DMS153 (cell line): ENCODE results near the gene TCP11L1.
"Not testable (repeated sequence)": the region's sequence is repeated elsewhere in the genome, so short reads cannot be mapped to it uniquely, and the experiment has no call there.

Source experiments
- DNase-seq: peaks from one replicate; lab custom pipeline; 2025; lab: John Stamatoyannopoulos, UW

TCP11L1 gene

DNA sequence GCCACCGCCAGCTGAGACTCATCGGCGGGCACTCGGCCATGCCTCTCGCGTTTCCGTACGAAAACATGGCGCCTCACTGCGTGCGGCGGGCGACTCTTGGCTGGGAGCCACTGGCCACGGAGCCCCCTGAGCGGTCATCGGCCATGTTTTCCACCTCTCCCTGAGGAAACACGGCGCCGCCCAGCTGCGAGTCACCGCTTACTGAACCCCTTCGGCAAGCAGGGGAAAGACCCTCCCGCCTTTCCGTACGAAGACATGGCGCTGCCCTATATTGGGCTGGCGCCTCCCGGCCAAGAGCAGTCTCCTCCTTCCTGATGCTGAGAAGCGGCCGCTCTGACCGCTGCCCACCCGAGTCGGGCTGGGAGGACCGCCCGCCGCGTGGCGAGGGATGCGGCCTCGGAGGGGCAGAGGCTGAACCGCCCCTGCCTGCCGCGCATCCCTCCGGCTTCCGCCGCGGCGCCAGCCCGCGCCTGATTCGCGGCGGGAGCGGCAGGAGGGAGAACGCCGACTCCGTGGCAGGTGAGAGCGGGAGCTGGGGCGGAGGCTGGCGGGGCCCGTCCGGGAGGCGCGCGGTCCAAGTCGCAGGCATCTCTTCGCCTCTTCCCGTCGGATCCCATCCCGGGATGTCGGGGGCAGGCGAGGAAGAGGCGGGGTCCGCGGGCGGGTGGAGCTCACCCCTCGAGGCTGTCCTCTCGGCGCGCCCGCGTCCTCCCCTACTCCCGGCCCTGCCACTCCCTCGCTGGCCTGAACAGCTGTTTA is at the start of gene TCP11L1:
TSS of gene TCP11L1 (plus strand) at position 299 of the 759 bp plus-strand sequence. CDS start 4,202 bp downstream, outside the sequence.
- peak; percentile 77 for DNase-seq

DNA sequence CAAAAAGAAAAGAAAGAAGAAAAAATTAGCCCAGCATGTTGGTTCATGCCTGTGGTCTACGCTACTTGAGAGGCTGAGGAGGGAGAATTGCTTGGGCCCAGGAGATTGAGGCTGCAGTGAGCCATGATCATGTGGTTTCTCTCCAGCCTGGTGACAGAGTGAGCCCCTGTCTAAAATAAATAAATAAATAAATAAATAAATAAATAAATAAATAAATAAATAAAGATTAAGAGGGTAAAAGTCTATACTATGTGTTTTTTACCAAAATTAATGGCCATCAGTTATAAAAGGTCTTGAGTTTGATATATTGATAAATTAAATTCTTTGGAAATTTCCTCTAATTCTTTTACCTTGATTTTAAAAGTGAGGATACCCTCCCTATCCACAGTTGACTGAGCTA is 48.9 kb upstream of the TCP11L1 start:
- no peak for DNase-seq

GRCh38 chr11:32991427-32991826 is 47.9 kb upstream of the TCP11L1 start:
- no peak for DNase-seq

- no peak for DNase-seq
Observed at GRCh38 chr11:32991898-32992297, 47.5 kb upstream of the TCP11L1 start.

- DNase-seq, result no peak
Observed at GRCh38 chr11:33000181-33000580, 39.2 kb upstream of the TCP11L1 start.

- DNase-seq, result no peak
Observed at GRCh38 chr11:33001281-33001680, 38.1 kb upstream of the TCP11L1 start.

DNA sequence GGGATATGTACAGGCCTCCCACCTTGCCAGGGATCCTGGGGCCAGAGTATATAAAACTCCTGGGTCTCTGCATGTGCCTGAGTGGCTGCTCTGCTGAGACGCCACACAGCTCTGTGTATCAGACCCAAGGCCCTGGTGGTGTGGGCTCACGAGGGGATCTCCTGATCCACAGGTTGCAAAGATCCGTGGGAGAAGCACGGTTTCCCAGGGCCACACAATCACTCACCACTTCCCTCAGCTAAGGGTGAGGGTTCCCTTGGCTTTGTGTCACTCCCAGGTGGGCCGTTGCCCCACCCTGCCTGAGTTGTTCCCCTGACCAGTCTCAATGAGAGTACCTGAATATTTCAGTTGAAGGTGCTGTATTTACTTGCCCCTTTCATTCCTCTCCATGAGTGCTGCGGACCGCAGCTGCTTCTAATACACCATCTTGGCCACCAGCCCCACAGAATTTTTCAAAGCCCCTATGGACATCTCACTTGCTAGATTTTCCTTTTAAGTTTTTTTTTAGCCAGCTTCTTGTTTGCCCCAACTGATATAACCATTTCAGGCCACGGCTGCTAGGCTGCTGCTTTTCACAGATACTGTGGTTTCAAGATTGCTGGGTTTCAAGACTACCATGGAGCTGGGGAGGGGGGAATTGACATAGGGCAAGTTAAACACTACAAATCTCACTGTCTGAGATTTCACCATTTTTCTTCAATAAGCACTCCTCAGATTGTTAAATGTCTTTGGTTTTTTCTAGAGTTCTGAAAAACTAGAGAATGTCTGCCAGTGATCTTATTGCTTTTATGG is 37.4 kb upstream of the TCP11L1 start:
- no peak for DNase-seq

DNA sequence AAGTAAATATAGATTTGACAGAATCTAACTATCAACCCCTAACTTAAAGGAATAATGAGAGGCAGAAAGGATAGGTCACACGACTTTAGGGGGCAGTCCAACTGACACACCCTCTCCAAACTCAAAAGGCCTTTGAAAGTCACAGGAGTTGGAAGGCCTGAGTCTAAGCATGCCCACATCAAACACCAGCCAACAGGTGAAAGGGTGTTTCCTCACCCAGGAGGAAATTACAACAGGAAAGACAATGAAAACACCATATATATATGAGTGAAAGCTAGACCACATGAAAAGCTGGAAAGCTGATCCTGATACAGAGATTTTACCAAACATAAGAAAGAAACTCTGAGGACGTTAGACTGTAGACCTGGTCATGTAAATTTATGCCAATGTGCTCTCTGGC is 34.2 kb upstream of the TCP11L1 start:
- no peak for DNase-seq

GRCh38 chr11:33006010-33006409 is 33.4 kb upstream of the TCP11L1 start:
- DNase-seq, result no peak

- no peak for DNase-seq
Observed at GRCh38 chr11:33013755-33014154, 25.6 kb upstream of the TCP11L1 start.

DNA sequence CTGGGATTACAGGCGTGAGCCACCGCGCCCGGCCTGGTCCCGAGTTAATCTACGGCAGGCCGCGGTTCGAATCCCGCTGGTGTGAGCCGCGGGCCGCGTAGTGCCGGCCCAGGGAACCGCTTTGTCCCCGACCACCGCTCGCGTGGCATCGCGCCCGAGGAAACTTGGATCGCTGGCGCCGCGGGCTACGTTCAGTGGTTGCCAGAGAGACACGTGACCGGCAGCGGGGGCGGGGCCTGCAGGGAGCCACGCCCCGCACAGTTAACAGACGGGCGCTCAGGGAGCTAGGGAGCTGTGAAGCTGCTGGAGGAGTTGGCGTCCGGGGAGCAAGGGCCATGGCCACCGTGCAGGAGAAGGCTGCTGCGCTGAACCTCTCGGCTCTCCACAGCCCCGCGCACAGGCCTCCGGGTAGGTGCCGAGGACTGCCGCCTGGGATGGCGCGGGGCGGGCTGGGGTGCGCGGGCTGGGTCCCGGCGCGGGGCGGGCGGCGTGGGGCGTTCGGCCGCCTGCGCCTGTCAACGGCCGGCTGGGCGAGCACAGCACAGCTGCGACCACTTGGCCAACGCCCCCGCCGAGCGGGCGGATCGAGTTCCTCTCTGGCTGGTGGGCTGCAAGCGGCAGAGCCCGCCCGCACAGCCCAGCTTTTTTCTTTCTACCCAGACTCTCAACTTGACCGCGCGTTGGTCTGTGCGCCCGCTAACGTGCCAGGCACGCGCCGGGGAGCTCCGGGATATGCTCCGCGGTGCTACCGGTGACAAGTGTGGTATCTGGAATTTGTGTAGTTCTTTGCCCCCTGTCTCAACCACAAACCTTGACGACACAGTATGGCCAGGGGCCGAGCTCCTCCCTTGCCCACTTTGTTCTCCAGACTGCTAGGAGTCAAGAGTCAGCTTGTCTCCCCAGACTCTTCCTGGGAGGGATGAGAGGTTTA is 23.5 kb upstream of the TCP11L1 start, which contains the start of gene DEPDC7:
TSS of gene DEPDC7 (plus strand) at position 258 of the 931 bp plus-strand sequence. CDS start at position 336, 78 bp downstream.
- peak; percentile 91 for DNase-seq

GRCh38 chr11:33016654-33017053 is 22.7 kb upstream of the TCP11L1 start:
- no peak for DNase-seq

DNA sequence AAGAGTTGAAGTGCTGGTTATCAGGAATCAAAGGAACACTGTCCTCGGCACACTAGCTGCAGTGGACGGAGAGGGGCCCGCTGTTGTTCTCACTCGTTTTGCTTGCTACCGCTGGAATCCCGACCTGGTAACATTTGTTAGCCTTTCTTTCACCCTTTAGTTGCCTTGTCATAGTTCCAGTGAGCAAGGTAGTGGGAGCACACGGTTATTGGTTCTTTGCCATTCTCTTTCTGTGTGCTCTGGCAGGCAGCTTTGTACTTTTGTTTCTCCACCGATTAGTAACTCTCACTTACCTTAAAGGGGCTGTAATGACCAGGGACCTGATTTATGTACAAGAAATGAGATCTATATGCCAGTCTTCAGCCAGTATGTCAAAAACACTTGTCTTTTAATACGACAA is 21.9 kb upstream of the TCP11L1 start:
- no peak for DNase-seq

DNA sequence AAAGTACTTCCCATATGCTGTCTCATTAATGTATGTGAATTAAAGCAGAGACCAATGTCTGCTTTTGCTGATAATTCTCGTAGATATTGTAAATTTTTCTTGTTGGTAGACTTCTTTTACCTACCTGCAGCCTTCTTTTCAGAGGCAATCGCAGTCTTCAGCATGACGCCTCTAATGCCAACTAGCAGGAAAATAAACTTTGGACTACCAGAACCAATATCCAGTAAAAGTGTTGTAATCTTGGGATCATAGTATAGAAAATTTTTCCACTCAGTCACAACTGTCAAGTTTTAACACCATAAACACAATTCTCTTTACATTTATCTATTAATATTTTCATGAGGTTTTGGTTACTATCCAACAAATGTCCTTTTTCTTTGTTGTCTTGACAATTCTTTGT is 21.4 kb upstream of the TCP11L1 start:
- DNase-seq, result no peak

- no peak for DNase-seq
Observed at GRCh38 chr11:33018840-33019239, 20.5 kb upstream of the TCP11L1 start.

DNA sequence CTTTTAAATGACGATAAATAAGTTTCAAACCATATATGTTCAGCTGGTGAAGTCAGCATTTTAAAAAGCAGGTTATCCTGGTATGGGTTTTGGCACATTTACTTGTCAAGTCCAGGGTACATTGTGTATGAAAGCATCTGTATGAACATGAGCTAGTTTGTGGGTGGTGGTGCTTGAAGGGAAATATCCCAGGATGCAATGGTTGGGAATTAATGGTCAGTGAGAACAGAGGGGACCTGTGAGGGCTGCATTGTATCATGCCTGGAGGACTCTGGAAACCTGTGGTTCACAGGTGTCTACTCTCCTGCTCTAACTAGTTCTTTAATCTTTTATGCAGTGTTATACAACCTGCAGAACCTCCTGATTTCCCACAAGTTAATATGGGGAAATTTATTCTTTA is 17.9 kb upstream of the TCP11L1 start:
- no peak for DNase-seq

DNA sequence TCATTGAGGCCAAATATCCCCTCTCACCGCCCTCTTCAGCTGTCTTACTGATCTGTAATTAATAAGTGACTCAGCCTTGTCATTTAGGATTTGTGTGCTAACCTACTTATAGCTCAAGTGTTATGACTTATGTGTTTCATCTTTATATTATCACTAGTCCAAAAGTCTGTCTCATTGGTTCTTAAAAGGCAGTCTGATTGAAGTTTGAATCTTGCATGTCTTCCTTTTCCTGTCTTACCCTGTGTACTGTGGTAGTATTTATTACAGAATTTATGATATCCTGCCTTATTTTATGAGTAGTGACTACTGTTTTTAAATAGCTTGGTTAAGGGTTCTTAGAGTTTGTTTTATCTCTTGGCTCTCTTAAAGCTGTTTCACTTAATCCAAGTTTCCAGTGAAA is 17.4 kb upstream of the TCP11L1 start:
- no peak for DNase-seq

DNA sequence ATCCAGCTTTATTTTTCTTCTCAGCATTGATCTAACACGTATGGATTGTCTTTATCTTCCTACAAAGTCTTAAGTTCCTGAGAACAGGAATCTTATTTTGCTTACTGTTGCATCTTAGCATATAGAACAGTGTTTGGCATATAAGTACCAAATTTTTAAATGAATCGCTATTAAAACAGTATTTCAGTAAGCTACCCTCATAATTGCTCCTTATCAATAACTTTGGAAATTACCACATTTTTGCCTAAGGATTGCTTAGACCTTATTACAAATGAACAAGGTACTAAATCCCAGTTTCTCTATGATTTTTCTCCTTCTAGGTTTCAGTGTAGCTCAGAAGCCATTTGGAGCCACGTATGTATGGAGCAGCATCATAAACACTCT is 14.0 kb upstream of the TCP11L1 start:
- DNase-seq, result no peak

- DNase-seq, result no peak
Observed at GRCh38 chr11:33027233-33027632, 12.1 kb upstream of the TCP11L1 start.

GRCh38 chr11:33027846-33028536 is 11.4 kb upstream of the TCP11L1 start:
- DNase-seq, result no peak

DNA sequence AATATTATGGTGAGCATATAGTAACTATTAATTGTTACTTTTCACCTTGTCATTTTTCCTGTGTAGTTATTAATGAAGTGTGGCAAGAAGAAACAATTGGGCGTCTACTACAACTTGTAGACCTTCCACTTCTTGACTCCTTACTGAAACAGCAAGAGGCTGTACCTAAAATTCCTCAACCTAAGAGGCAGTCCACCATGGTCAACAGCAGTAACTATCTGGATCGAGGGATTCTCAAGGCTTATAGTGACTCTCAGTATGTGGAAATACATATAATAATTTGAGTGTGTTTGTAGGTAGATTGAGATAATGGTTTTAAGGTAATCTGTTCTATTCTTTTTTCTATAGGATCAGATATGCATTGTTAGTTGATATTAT is 10.8 kb upstream of the TCP11L1 start:
- no peak for DNase-seq

- DNase-seq, result not testable (repeated sequence)
Observed at GRCh38 chr11:33029218-33029617, 10.2 kb upstream of the TCP11L1 start.
